IMR-90 (cell line): Measurements from ENCODE around the gene KLHL29. TPM values are rescaled to one million over a fixed set of nuclear protein-coding genes. Genes with fewer than 3 reads are reported as not detected.

Experiments used
- ATAC-seq: fragments of 200-7000 bp; cut with Tn5 transposase; 2 replicates; pipeline ENCODE4 v1.9.1; 2020; ENCODE audit warnings: low read depth, mild to moderate bottlenecking, moderate library complexity
- BruUV-seq: library from RNA; stranded (reverse); fragments of 400-500 nt; replicated peaks from 2 replicates; lab custom pipeline; 2021; lab: Mats Ljungman, UMichigan
- CTCF ChIA-PET: fragments of 300-600 bp; formaldehyde crosslinking; extraction: SDS; loops from one replicate; lab custom pipeline; 2021; ENCODE audit warnings: antibody characterized with exemption; lab: Yijun Ruan, JAX
- POLR2A ChIA-PET: fragments of 300-600 bp; sonication (Branson Sonifier 250); formaldehyde crosslinking; loops from one replicate; lab custom pipeline; 2022; ENCODE audit warnings: antibody characterized with exemption; ENCODE audit not compliant: unreplicated experiment; lab: Charles Lee
- DNase-seq: peaks from one replicate; pipeline ENCODE4 v3.0.0; 2013
- H2AFZ ChIP-seq: replicated peaks from 2 replicates; pipeline ENCODE3; 2013; ENCODE audit warnings: low read length, mild to moderate bottlenecking; ENCODE audit not compliant: poor library complexity
- H2AK5ac ChIP-seq: 2 replicates; pipeline ENCODE4 v1.6.1; 2013; ENCODE audit warnings: low read depth, low read length, inconsistent platforms
- H2AK9ac ChIP-seq: replicated peaks from 2 replicates; pipeline ENCODE3; 2013; ENCODE audit warnings: mild to moderate bottlenecking, low read depth, low read length, moderate library complexity; ENCODE audit not compliant: poor library complexity
- H2BK120ac ChIP-seq: 2 replicates; pipeline ENCODE4 v1.6.1; 2013; ENCODE audit warnings: low read depth, low read length, inconsistent platforms
- H2BK15ac ChIP-seq: 3 replicates; pipeline ENCODE4 v1.6.1; 2013; ENCODE audit warnings: low read depth, low read length, inconsistent platforms
- H2BK20ac ChIP-seq: 2 replicates; pipeline ENCODE4 v1.6.1; 2013; ENCODE audit warnings: low read depth, mild to moderate bottlenecking, inconsistent platforms, low read length, moderate library complexity
- H2BK5ac ChIP-seq: 2 replicates; pipeline ENCODE4 v1.6.1; 2013; ENCODE audit warnings: mild to moderate bottlenecking, low read depth, low read length, inconsistent platforms; ENCODE audit not compliant: poor library complexity, severe bottlenecking
- H3K14ac ChIP-seq: replicated peaks from 2 replicates; pipeline ENCODE4 v1.6.1; 2013; ENCODE audit warnings: low read depth, low read length, inconsistent platforms
- H3K18ac ChIP-seq: 2 replicates; pipeline ENCODE4 v1.6.1; 2013; ENCODE audit warnings: low read depth, low read length, control low read depth
- H3K23ac ChIP-seq: 2 replicates; pipeline ENCODE4 v1.6.1; 2013; ENCODE audit warnings: low read depth, low read length, inconsistent platforms
- H3K27ac ChIP-seq: 2 replicates; pipeline ENCODE4 v1.5.1; 2013; ENCODE audit warnings: mild to moderate bottlenecking, control low read depth, low read length; ENCODE audit not compliant: insufficient read depth
- H3K27me3 ChIP-seq: 2 replicates; pipeline ENCODE4 v1.6.1; 2013; ENCODE audit warnings: low read length; ENCODE audit not compliant: control insufficient read depth, insufficient read depth
- H3K36me3 ChIP-seq: 2 replicates; pipeline ENCODE4 v1.6.1; 2013; ENCODE audit warnings: low read length, mixed read lengths; ENCODE audit not compliant: control insufficient read depth, insufficient read depth
- H3K4ac ChIP-seq: 2 replicates; pipeline ENCODE4 v1.6.1; 2013; ENCODE audit warnings: low read depth, low read length, inconsistent platforms
- H3K4me1 ChIP-seq: 2 replicates; pipeline ENCODE4 v1.6.1; 2013; ENCODE audit warnings: low read length, mixed read lengths; ENCODE audit not compliant: control insufficient read depth, insufficient read depth
- H3K4me2 ChIP-seq: 2 replicates; pipeline ENCODE4 v1.6.1; 2013; ENCODE audit warnings: low read depth, mild to moderate bottlenecking, control low read depth, low read length, moderate library complexity
- H3K4me3 ChIP-seq: 2 replicates; pipeline ENCODE4 v1.5.1; 2013; ENCODE audit warnings: low read depth, mild to moderate bottlenecking, control low read depth, low read length, moderate library complexity; ENCODE audit not compliant: insufficient read depth
- H3K56ac ChIP-seq: 2 replicates; pipeline ENCODE4 v1.6.1; 2013; ENCODE audit warnings: low read length, inconsistent platforms; ENCODE audit not compliant: insufficient read depth; ENCODE audit errors: extremely low read depth
- H3K79me1 ChIP-seq, 2 experiments: 2 replicates each; pipeline ENCODE4 v1.6.1; 2013; ENCODE audit warnings: low read length in 2 of 2, inconsistent platforms in 1 of 2, low read depth in 1 of 2
- H3K9ac ChIP-seq: 2 replicates; pipeline ENCODE4 v1.6.1; 2013; ENCODE audit warnings: low read depth, low read length, control low read depth
- H3K9me1 ChIP-seq: 2 replicates; pipeline ENCODE4 v1.6.1; 2013; ENCODE audit warnings: low read length, inconsistent platforms; ENCODE audit not compliant: insufficient read depth
- H3K9me3 ChIP-seq: 2 replicates; pipeline ENCODE4 v1.6.1; 2013; ENCODE audit warnings: low read length; ENCODE audit not compliant: control insufficient read depth, insufficient read depth
- H4K20me1 ChIP-seq: 2 replicates; pipeline ENCODE4 v1.6.1; 2013; ENCODE audit warnings: low read length, inconsistent platforms; ENCODE audit not compliant: insufficient read depth
- H4K5ac ChIP-seq: 2 replicates; pipeline ENCODE4 v1.6.1; 2013; ENCODE audit warnings: mild to moderate bottlenecking, low read depth, low read length, control low read depth
- H4K8ac ChIP-seq, 2 experiments: 2 replicates each; pipeline ENCODE4 v1.6.1; 2013; ENCODE audit warnings: low read depth in 2 of 2, low read length in 2 of 2, control low read depth in 1 of 2, inconsistent platforms in 1 of 2
- H4K91ac ChIP-seq: 2 replicates; pipeline ENCODE4 v1.6.1; 2013; ENCODE audit warnings: low read depth, low read length, inconsistent platforms; ENCODE audit not compliant: insufficient read depth
- WGBS, 2 experiments: methylation state at CpG; one replicate each; pipeline versions ENCODE4 v1.1.5 to v1.1.7; 2013; ENCODE audit warnings: missing lambda C conversion rate in 2 of 2; ENCODE audit not compliant: insufficient read length in 1 of 2; ENCODE audit errors: extremely low coverage in 2 of 2; 5-methylcytosine and 5-hydroxymethylcytosine counted together
- dilution Hi-C: fragments of 300-500 bp; cut with HindIII; formaldehyde crosslinking; loops from one replicate; pipeline ENCODE4 v1.14.3; 2018; ENCODE audit warnings: low sequenced_read_pairs; ENCODE audit not compliant: unreplicated experiment
- in situ Hi-C: fragments of 300-500 bp; cut with MboI; formaldehyde crosslinking; loops from 3 replicates; pipeline ENCODE4 v1.14.3; 2019; ENCODE audit warnings: low sequenced_read_pairs, inconsistent platforms, mixed read lengths
- intact Hi-C: fragments of 100-400 bp; cut with micrococcal nuclease; formaldehyde crosslinking; loops from 2 replicates; pipeline ENCODE4 v1.10.0; 2022
- polyA plus RNA-seq, 3 experiments: library from polyadenylated mRNA; depleted of rRNA; stranded (reverse); fragments of >200 nt; gene quantifications; 2 replicates each; pipeline ENCODE4 v1.2.3, GENCODE V29; 2012; ENCODE audit warnings: low replicate concordance in 1 of 3
- total RNA-seq: library from RNA; depleted of rRNA; stranded (reverse); fragments of >200 nt; gene quantifications from 2 replicates; pipeline ENCODE4 v1.2.3, GENCODE V29; 2012
- TF ChIP-seq, protein P1 (sequence below): fragments of 150-350 bp; IDR thresholded peaks from 2 replicates; pipeline ENCODE4 v1.6.1; 2017; ENCODE audit warnings: mild to moderate bottlenecking, antibody characterized with exemption, low read length, low read depth
- TF ChIP-seq, protein P2 (sequence below): fragments of 150-350 bp; IDR thresholded peaks from 2 replicates; pipeline ENCODE4 v1.6.1; 2016; ENCODE audit warnings: low read depth, mild to moderate bottlenecking, low read length, moderate library complexity, borderline replicate concordance

The KLHL29 gene
- total and polyA plus RNA-seq, 2 of the 4 experiments (the other 2 are of a cell fraction) = 2.0 to 8.0 TPM

DNA sequence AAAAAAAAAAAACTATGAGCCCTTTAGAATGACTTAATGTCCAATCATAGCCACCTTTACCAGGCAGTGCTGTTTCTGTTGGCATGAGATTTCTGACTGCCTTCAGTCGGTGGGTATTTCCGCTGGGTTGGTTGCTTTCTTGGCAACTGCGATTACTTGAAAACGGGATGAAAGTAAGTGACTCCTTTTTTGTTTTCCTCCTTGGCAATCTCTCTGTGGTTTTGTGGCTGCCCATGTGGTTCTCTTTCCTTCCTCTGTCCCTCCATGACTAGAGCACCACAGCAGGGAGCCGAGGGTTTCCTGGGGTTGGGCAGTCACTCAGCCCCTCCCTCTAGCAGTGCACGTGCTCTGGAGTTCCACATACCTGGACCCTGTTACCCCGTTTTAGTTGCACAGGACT is 112.1 kb downstream of the KLHL29 start:
- no peak overlapping the region for H2AK9ac ChIP-seq
- no peak overlapping the region for H3K4ac ChIP-seq
- no peak overlapping the region for H4K91ac ChIP-seq
- no peaks in the 10 kb centered on the region for H3K27me3 ChIP-seq
- no peak overlapping the region for H3K14ac ChIP-seq
- dilution Hi-C loops (no loop called here), in situ Hi-C loops (no loop called here), intact Hi-C loops (no loop called here)
- H3K9ac ChIP-seq = no peak overlapping the region
- H3K56ac ChIP-seq = no peak overlapping the region
- CTCF ChIA-PET = no interaction called here
- no peak overlapping the region for H2BK5ac ChIP-seq
- no peak overlapping the region for H2BK20ac ChIP-seq
- BruUV-seq = no TSS peak
- H2AK5ac ChIP-seq = no peak overlapping the region
- no peak overlapping the region for H2BK15ac ChIP-seq
- no peaks in the 10 kb centered on the region for H3K9me3 ChIP-seq
- no peak overlapping the region for H3K4me3 ChIP-seq
- peaks cover 4% of the 10 kb centered on the region; the same call in 1 of the 2 replicates for H3K9me1 ChIP-seq
- POLR2A ChIA-PET = no interaction called here
- H3K79me1 ChIP-seq = peaks cover 0 to 6% of the 10 kb centered on the region in 2 experiments; a peak in 2 of 4 replicates
- DNase-seq = peak; percentile 30
- ATAC-seq = no peak
- no peak overlapping the region for H3K23ac ChIP-seq
- no peak overlapping the region for H3K27ac ChIP-seq
- WGBS, 2 experiments = 60% methylated on average over 1 of the region's 7 CpGs; no CpG with 5 or more reads in 1 of the 2 experiments
- no peaks in the 10 kb centered on the region for H3K36me3 ChIP-seq
- H4K5ac ChIP-seq = no peak overlapping the region
- TF ChIP-seq, protein P1, sequence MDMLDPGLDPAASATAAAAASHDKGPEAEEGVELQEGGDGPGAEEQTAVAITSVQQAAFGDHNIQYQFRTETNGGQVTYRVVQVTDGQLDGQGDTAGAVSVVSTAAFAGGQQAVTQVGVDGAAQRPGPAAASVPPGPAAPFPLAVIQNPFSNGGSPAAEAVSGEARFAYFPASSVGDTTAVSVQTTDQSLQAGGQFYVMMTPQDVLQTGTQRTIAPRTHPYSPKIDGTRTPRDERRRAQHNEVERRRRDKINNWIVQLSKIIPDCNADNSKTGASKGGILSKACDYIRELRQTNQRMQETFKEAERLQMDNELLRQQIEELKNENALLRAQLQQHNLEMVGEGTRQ = no peak
- TF ChIP-seq, protein P2, sequence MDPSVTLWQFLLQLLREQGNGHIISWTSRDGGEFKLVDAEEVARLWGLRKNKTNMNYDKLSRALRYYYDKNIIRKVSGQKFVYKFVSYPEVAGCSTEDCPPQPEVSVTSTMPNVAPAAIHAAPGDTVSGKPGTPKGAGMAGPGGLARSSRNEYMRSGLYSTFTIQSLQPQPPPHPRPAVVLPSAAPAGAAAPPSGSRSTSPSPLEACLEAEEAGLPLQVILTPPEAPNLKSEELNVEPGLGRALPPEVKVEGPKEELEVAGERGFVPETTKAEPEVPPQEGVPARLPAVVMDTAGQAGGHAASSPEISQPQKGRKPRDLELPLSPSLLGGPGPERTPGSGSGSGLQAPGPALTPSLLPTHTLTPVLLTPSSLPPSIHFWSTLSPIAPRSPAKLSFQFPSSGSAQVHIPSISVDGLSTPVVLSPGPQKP = no peak
- no peak overlapping the region for H2BK120ac ChIP-seq
- no peak overlapping the region for H4K8ac ChIP-seq
- peaks cover 9% of the 10 kb centered on the region; the same call in 1 of the 2 replicates for H3K4me1 ChIP-seq
- 0 out of 2 replicates have a peak, but pooled peaks cover under 1% of the 10 kb centered on the region for H4K20me1 ChIP-seq
- no peak overlapping the region for H3K18ac ChIP-seq
- no peak overlapping the region for H2AFZ ChIP-seq
- H3K4me2 ChIP-seq = no peak overlapping the region
